ENCODE results near the gene ATP8B2. TPM values are rescaled to one million over a fixed set of nuclear protein-coding genes. Genes with fewer than 3 reads are reported as not detected.
A peak's percentile ranks its signal among the peaks of the same experiment; 100 is the strongest.

ATP8B2 gene
- total RNA-seq, 1 donor from 2014 or later, result 71.6 TPM

- H4K20me1 ChIP-seq (ENCODE audit: insufficient read depth, low read length), result peaks cover 64% of the 10 kb centered on the region
- peaks cover 40% of the 10 kb centered on the region for H3K36me3 ChIP-seq (ENCODE audit: insufficient read depth, low read length)
- no peak overlapping the region for H3K27ac ChIP-seq (ENCODE audit: low read depth, low read length)
- peaks cover 11% of the 10 kb centered on the region for H3K79me2 ChIP-seq (ENCODE audit: insufficient read depth, low read length)
- H3K4me2 ChIP-seq (ENCODE audit: low read length), result no peak overlapping the region
- Mint-ChIP-seq H3K4me1 (ENCODE audit: low read depth, unreplicated experiment) (peaks cover 15% of the 10 kb centered on the region), H3K4me3 (ENCODE audit: unreplicated experiment) (no peak overlapping the region), H3K9me3 (ENCODE audit: unreplicated experiment) (no peaks in the 10 kb centered on the region), H3K27me3 (ENCODE audit: low read depth, unreplicated experiment) (no peaks in the 10 kb centered on the region), H3K36me3 (ENCODE audit: low read depth, unreplicated experiment) (peaks cover 32% of the 10 kb centered on the region), H3K27ac (ENCODE audit: unreplicated experiment) (peak overlapping the region; percentile 47)
- FAIRE-seq, result no peak
- DNase-seq (ENCODE audit: low read depth), result no peak
- no peaks in the 10 kb centered on the region for H3K27me3 ChIP-seq (ENCODE audit: insufficient read depth, low read length)
- H2AFZ ChIP-seq (ENCODE audit: low read depth, low read length), result no peak overlapping the region
- H3K4me3 ChIP-seq (ENCODE audit: insufficient read depth, low read depth, low read length), result no peak overlapping the region
- no peaks in the 10 kb centered on the region for H3K9me3 ChIP-seq (ENCODE audit: insufficient read depth, low read depth, low read length)
- H3K4me1 ChIP-seq (ENCODE audit: insufficient read depth, low read length), result peaks cover 11% of the 10 kb centered on the region
- H3K9ac ChIP-seq (ENCODE audit: low read length), result no peak overlapping the region
- no peak for TF ChIP-seq CTCF (IDR thresholded peaks at IDR 0.05; ENCODE audit: insufficient read depth, low read depth, low read length)
- no peak for TF ChIP-seq EZH2 (IDR thresholded peaks at IDR 0.05; ENCODE audit: insufficient read depth, low read length)
Observed at GRCh38 chr1:154334079-154335024, 9.0 kb downstream of the ATP8B2 start.

- Histone ChIP-seq H3K27ac (ENCODE audit: low read depth, low read length) (no peak overlapping the region), H3K4me3 (ENCODE audit: insufficient read depth, low read depth, low read length) (no peak overlapping the region), H3K4me2 (ENCODE audit: low read length) (no peak overlapping the region), H3K4me1 (ENCODE audit: insufficient read depth, low read length) (peaks cover 4% of the 10 kb centered on the region), H4K20me1 (ENCODE audit: insufficient read depth, low read length) (peaks cover 63% of the 10 kb centered on the region), H3K27me3 (ENCODE audit: insufficient read depth, low read length) (no peaks in the 10 kb centered on the region), H3K9ac (ENCODE audit: low read length) (no peak overlapping the region), H3K79me2 (ENCODE audit: insufficient read depth, low read length) (peaks cover 3% of the 10 kb centered on the region), H3K9me3 (ENCODE audit: insufficient read depth, low read depth, low read length) (no peaks in the 10 kb centered on the region), H2AFZ (ENCODE audit: low read depth, low read length) (no peak overlapping the region), H3K36me3 (ENCODE audit: insufficient read depth, low read length) (peaks cover 46% of the 10 kb centered on the region)
- FAIRE-seq, result no peak
- Mint-ChIP-seq H3K27me3 (ENCODE audit: low read depth, unreplicated experiment) (no peaks in the 10 kb centered on the region), H3K9me3 (ENCODE audit: unreplicated experiment) (no peaks in the 10 kb centered on the region), H3K4me1 (ENCODE audit: low read depth, unreplicated experiment) (peaks cover 7% of the 10 kb centered on the region), H3K4me3 (ENCODE audit: unreplicated experiment) (no peak overlapping the region), H3K27ac (ENCODE audit: unreplicated experiment) (no peak overlapping the region), H3K36me3 (ENCODE audit: low read depth, unreplicated experiment) (peaks cover 34% of the 10 kb centered on the region)
- DNase-seq (ENCODE audit: low read depth), result peak; percentile 51
- TF ChIP-seq CTCF (IDR thresholded peaks at IDR 0.05; ENCODE audit: insufficient read depth, low read depth, low read length) (peak; percentile 86), EZH2 (IDR thresholded peaks at IDR 0.05; ENCODE audit: insufficient read depth, low read length) (no peak)
Observed at GRCh38 chr1:154335025-154335714, 9.8 kb downstream of the ATP8B2 start.

Measured in astrocyte (in vitro differentiated cells and primary cell).